Psoas muscle (tissue), 8 donors: ENCODE data around the gene DSC2. TPM values are rescaled to one million over a fixed set of nuclear protein-coding genes. Genes with fewer than 3 reads are reported as not detected.
"Not testable (repeated sequence)": the region's sequence is repeated elsewhere in the genome, so short reads cannot be mapped to it uniquely, and the experiment has no call there.

ENCODE experiments used
- ATAC-seq, 4 donors: fragments of 200-7000 bp; cut with Tn5 transposase; one replicate each; pipeline ENCODE4 v1.9.1; 2020; ENCODE audit warnings: moderate library complexity in 3 of 4, mild to moderate bottlenecking in 2 of 4
- DNase-seq, 2 donors: peaks; one replicate each; pipeline ENCODE4 v3.0.0-alpha.2; 2020
- H3K27ac ChIP-seq: fragments of 200-600 bp; one replicate; pipeline ENCODE4 v1.8.0; 2022
- H3K27me3 ChIP-seq, 3 donors: fragments of 200-600 bp in 1 of 3; one replicate each; pipeline versions ENCODE4 v1.6.1 to v1.8.0; 2013 to 2022; ENCODE audit warnings: low read length in 2 of 3, mild to moderate bottlenecking in 2 of 3, moderate library complexity in 1 of 3; ENCODE audit not compliant: insufficient read depth in 3 of 3
- H3K36me3 ChIP-seq, 2 donors: fragments of 200-600 bp in 1 of 2; one replicate each; pipeline versions ENCODE4 v1.6.1 to v1.8.0; 2013 to 2022; ENCODE audit warnings: low read depth in 1 of 2, mild to moderate bottlenecking in 1 of 2, moderate library complexity in 1 of 2; ENCODE audit not compliant: insufficient read depth in 1 of 2
- H3K4me1 ChIP-seq: fragments of 200-600 bp; one replicate; pipeline ENCODE4 v1.8.0; 2022
- H3K4me3 ChIP-seq: fragments of 200-600 bp; one replicate; pipeline ENCODE4 v1.8.0; 2022; ENCODE audit warnings: mild to moderate bottlenecking
- H3K9me3 ChIP-seq: fragments of 200-600 bp; one replicate; pipeline ENCODE4 v1.8.0; 2022
- WGBS, 3 donors: extraction: QIAGEN DNeasy Blood & Tissue Kit; methylation state at CpG; one replicate each; pipeline versions ENCODE4 v1.1.6 to v1.1.7; 2013; 5-methylcytosine and 5-hydroxymethylcytosine counted together
- intact Hi-C, 2 donors: fragments of 100-400 bp; cut with DNase I; formaldehyde crosslinking; loops; one replicate each; pipeline versions ENCODE4 v1.11.0 to v1.14.2; 2022
- polyA plus RNA-seq, 3 donors: library from polyadenylated mRNA; stranded (reverse); fragments of 200-250 nt; gene quantifications; one replicate each; pipeline ENCODE4 v1.2.3, GENCODE V29; 2013
- total RNA-seq, 4 donors: library from RNA; stranded (reverse); fragmentation: NEBNext Ultra II Directional in 2 of 4; extraction: Animal tissue kit (Norgen Biotek cat#: 25700) in 2 of 4; gene quantifications; one replicate each; pipeline versions ENCODE4 v1.2.1 to v1.2.4, GENCODE V29; 2021 to 2023
- TF ChIP-seq, protein P1 (sequence below): fragments of 200-600 bp; IDR thresholded peaks from one replicate; pipeline ENCODE4 v1.8.0; 2022; ENCODE audit warnings: antibody characterized with exemption
- donor health status: healthy with polysubstance abuse.
- donor health status: DM: no; HTN: no; CAD: no; lungs with moderate emphysema.
- donor health status: Bipolar disorder and iron deficiency.
- donor health status: healthy.
- donor health status: DM: yes; HTN: yes; CAD: no.
- donor health status: DM: no; HTN: no; CAD: no.
- donor health status: DM: no; HTN: no; CAD: no.
- donor health status: DM: yes; HTN: yes; CAD: no.

DSC2 gene
- total and polyA plus RNA-seq, 7 donors, result 0.11 to 2.4 (median 0.66) TPM

GRCh38 chr18:31034541-31034940 is 67.7 kb downstream of the DSC2 start:
- WGBS, 3 donors, result 85 to 89% (median 88%) methylated on average over 4 of the region's 4 CpGs
- H3K9me3 ChIP-seq, result peaks cover 6% of the 10 kb centered on the region
- no peak for ATAC-seq

DNA sequence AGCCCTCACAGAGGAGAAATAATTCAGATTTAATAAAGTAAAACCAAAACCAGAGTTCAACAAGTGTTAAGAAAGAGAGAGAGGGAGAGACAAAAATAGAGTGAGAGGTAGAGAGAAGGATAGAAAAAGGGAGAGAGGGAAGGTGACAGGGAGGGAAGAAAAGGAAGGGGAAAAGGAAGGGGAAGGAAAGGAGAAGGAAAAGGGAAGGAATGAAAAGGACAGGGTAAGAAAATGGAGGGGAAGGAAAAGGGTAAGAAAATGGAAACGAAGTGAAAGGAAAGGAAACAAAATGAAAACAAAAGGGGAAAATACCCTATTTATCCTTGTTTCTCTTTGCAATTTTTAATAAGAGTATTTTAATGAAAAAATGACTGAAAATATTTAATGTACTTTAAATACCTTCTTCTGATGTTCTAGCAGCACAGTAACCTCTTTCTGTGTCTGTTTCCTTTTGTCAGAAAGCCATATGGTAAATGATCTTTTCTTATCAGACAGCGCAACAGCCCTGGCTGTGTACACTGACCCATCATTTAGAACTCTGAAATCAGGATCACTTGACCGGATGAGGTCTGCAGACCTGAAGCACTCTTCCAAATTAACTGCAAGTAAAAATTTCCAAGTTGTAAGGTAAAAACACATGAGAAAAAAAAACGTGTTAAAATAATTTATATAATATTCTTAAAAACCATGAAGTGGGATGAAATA is 71.5 kb downstream of the DSC2 start:
- DNase-seq (no peak), ATAC-seq (no peak)
- Histone ChIP-seq H3K36me3 (no peaks in the 10 kb centered on the region), H3K4me3 (no peak overlapping the region), H3K27ac (no peak overlapping the region), H3K4me1 (no peaks in the 10 kb centered on the region), H3K9me3 (peaks cover 6% of the 10 kb centered on the region), H3K27me3 (no peaks in the 10 kb centered on the region)
- TF ChIP-seq, protein P1, sequence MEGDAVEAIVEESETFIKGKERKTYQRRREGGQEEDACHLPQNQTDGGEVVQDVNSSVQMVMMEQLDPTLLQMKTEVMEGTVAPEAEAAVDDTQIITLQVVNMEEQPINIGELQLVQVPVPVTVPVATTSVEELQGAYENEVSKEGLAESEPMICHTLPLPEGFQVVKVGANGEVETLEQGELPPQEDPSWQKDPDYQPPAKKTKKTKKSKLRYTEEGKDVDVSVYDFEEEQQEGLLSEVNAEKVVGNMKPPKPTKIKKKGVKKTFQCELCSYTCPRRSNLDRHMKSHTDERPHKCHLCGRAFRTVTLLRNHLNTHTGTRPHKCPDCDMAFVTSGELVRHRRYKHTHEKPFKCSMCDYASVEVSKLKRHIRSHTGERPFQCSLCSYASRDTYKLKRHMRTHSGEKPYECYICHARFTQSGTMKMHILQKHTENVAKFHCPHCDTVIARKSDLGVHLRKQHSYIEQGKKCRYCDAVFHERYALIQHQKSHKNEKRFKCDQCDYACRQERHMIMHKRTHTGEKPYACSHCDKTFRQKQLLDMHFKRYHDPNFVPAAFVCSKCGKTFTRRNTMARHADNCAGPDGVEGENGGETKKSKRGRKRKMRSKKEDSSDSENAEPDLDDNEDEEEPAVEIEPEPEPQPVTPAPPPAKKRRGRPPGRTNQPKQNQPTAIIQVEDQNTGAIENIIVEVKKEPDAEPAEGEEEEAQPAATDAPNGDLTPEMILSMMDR, result no peak
- intact Hi-C loops, result no loop called here
- 69 to 75% (median 74%) methylated on average over 4 of the region's 4 CpGs for WGBS, 3 donors

More at GRCh38 chr18:31034541-31034940, 67.7 kb downstream of the DSC2 start:
- TF ChIP-seq, protein P1, result no peak
- intact Hi-C loops, result no loop called here
- H3K4me3 ChIP-seq, result no peak overlapping the region
- DNase-seq, result no peak
- H3K4me1 ChIP-seq, result no peaks in the 10 kb centered on the region
- H3K27me3 ChIP-seq, result peaks cover 0 to 1% (median 0%) of the 10 kb centered on the region in 3 donors
- no peak overlapping the region for H3K27ac ChIP-seq
- no peaks in the 10 kb centered on the region for H3K36me3 ChIP-seq

DNA sequence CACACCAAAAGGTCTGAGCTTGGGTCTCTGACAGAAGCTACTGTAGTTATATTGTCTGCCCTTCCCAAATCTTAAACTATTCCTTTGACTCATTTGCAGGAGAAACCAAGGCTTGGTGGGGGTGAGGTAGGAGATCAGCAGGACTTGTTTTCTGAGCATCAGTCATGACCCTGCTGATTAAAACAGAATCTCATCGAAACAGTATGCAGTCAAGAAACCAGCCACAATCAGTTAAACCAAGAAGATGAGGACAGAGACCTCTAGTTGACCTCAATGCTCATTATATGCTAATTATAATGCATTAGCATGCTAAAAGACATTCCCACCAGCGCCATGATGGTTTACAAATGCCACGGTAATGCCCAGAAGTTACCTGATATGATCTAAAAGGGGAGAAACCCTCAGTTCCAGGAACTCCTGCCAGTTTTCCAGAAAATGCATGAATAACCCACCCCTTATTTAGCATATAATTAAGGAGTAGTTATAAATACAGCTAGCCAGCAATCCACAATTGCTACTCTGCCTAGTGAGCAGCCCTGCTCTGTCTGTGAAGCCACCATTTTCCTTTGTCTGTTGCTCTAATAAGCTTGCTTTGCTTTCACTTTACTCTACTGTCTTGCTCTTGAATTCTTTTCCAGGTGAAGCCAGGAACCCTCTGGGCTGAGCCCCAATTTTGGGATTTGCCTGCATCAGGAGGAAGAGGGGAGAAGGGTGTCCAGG is 86.3 kb downstream of the DSC2 start:
- DNase-seq (no peak), ATAC-seq (no peak)
- Histone ChIP-seq H3K4me1 (no peaks in the 10 kb centered on the region), H3K27ac (no peak overlapping the region), H3K4me3 (no peak overlapping the region), H3K36me3 (no peaks in the 10 kb centered on the region), H3K9me3 (no peaks in the 10 kb centered on the region), H3K27me3 (no peaks in the 10 kb centered on the region)
- WGBS, 3 donors, result 72 to 80% (median 77%) methylated on average over 3 of the region's 3 CpGs
- intact Hi-C loops, result no loop called here
- TF ChIP-seq, protein P1, result no peak

GRCh38 chr18:31011455-31011854 is 90.8 kb downstream of the DSC2 start:
- H3K4me1 ChIP-seq, H3K9me3 ChIP-seq, H3K4me3 ChIP-seq, H3K27me3 ChIP-seq, H3K36me3 ChIP-seq, DNase-seq, ATAC-seq, H3K27ac ChIP-seq: not testable (repeated sequence)
- intact Hi-C loops, result loop anchor here in 1 of 2 donors (5.0 kb wide), 1 partner anchor 241 kb away; no protein-coding TSS in a partner anchor
- 83 to 85% (median 84%) methylated on average over 7 of the region's 7 CpGs for WGBS, 3 donors

DNA sequence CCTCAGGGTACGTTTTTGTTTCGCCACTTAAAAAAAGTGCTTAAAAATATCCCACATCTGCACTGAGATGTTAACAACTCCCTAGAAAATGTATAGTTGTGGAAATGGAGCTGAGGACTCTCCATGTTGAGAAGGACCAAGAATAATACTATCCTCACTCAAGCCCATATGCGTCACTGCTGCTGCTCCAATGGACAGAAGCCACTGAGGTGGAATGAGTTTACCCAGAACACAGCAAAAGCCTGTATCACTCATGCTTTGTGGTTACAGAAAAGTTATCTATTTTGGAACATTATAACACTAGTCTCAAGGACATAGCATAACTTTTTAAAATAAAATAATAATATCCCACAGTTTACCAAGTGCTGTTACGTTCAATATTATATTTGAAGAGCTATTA is 91.6 kb downstream of the DSC2 start:
- ATAC-seq (no peak), DNase-seq (no peak)
- Histone ChIP-seq H3K4me3 (no peak overlapping the region), H3K36me3 (no peaks in the 10 kb centered on the region), H3K27ac (no peak overlapping the region), H3K27me3 (no peaks in the 10 kb centered on the region), H3K4me1 (no peaks in the 10 kb centered on the region), H3K9me3 (no peaks in the 10 kb centered on the region)
- intact Hi-C loops, result loop anchor here in 1 of 2 donors (5.0 kb wide), 1 partner anchor 242 kb away; no protein-coding TSS in a partner anchor
- TF ChIP-seq, protein P1, result no peak
- WGBS, 3 donors, result 85 to 86% (median 85%) methylated on average over 4 of the region's 4 CpGs
